Activated T-cell treated with anti-CD3 and anti-CD28 coated beads for 24 hours (primary cell): Measurements from ENCODE around the gene ZNF878.
"Not testable (repeated sequence)": the region's sequence is repeated elsewhere in the genome, so short reads cannot be mapped to it uniquely, and the experiment has no call there.

Experiments
- DNase-seq: peaks from one replicate; pipeline ENCODE4 v3.0.0-alpha.2; 2020; ENCODE audit warnings: low read depth

Gene ZNF878

GRCh38 chr19:12052497-12053169, at the start of gene ZNF878:
TSS of gene ZNF878 (minus strand) at chr19:12052961. CDS start at chr19:12052801, 160 bp downstream.
- DNase-seq: peak; percentile 52

GRCh38 chr19:12098040-12098439, 45.3 kb upstream of the ZNF878 start:
- DNase-seq: no peak

- DNase-seq: no peak
Observed at GRCh38 chr19:12095111-12095790, 42.5 kb upstream of the ZNF878 start.

GRCh38 chr19:12093777-12094176, 41.0 kb upstream of the ZNF878 start:
- DNase-seq: no peak

- DNase-seq: no peak
Observed at GRCh38 chr19:12092956-12093355, 40.2 kb upstream of the ZNF878 start.

GRCh38 chr19:12092065-12092867, 39.5 kb upstream of the ZNF878 start:
- DNase-seq: peak; percentile 61

GRCh38 chr19:12090807-12091206, 38.0 kb upstream of the ZNF878 start:
- peak; percentile 54 for DNase-seq

- DNase-seq: no peak
Observed at GRCh38 chr19:12085074-12085818, 32.5 kb upstream of the ZNF878 start.

- DNase-seq: not testable (repeated sequence)
Observed at GRCh38 chr19:12083336-12083735, 30.6 kb upstream of the ZNF878 start.

- DNase-seq: no peak
Observed at GRCh38 chr19:12077375-12077774, 24.6 kb upstream of the ZNF878 start.

- DNase-seq: not testable (repeated sequence)
Observed at GRCh38 chr19:12076331-12076730, 23.6 kb upstream of the ZNF878 start.

- DNase-seq: no peak
Observed at GRCh38 chr19:12075538-12076139, 22.9 kb upstream of the ZNF878 start.

GRCh38 chr19:12064590-12065538, 12.1 kb upstream of the ZNF878 start, which contains the start of gene ZNF844:
TSS of gene ZNF844 (plus strand) at chr19:12064731. CDS start at chr19:12064874, 143 bp downstream.
- DNase-seq: peak; percentile 73

GRCh38 chr19:12055784-12056183, 3.0 kb upstream of the ZNF878 start:
- DNase-seq: no peak

GRCh38 chr19:12052091-12052496, 667 bp downstream of the ZNF878 start:
- no peak for DNase-seq

GRCh38 chr19:12047868-12048267, 4.9 kb downstream of the ZNF878 start:
- DNase-seq: no peak

- no peak for DNase-seq
Observed at GRCh38 chr19:12043752-12044422, 8.9 kb downstream of the ZNF878 start.

GRCh38 chr19:12042893-12043292, 9.9 kb downstream of the ZNF878 start:
- DNase-seq: no peak

GRCh38 chr19:12035220-12036172, 17.3 kb downstream of the ZNF878 start, which contains the start of gene ZNF433:
TSS of gene ZNF433 (minus strand) at chr19:12035679. CDS start at chr19:12035539, 140 bp downstream.
- peak; percentile 66 for DNase-seq
